GM12878 (cell line): ENCODE data around the gene TAF4.

Source experiments
- TAF1 ChIP-seq: IDR thresholded peaks from 2 replicates; pipeline ENCODE4 v1.6.1; 2011; ENCODE audit warnings: mild to moderate bottlenecking, low read depth, low read length, borderline replicate concordance
- TF ChIP-seq, protein P1 (sequence below): fragments of 450-650 bp; IDR thresholded peaks from 2 replicates; pipeline ENCODE4 v1.6.1; 2016; ENCODE audit warnings: mild to moderate bottlenecking
- TF ChIP-seq, protein P2 (sequence below): IDR thresholded peaks from 2 replicates; pipeline ENCODE4 v1.6.1; 2011; ENCODE audit warnings: low read depth, mild to moderate bottlenecking, low read length, moderate library complexity, borderline replicate concordance; ENCODE audit errors: extremely low read depth

DNA sequence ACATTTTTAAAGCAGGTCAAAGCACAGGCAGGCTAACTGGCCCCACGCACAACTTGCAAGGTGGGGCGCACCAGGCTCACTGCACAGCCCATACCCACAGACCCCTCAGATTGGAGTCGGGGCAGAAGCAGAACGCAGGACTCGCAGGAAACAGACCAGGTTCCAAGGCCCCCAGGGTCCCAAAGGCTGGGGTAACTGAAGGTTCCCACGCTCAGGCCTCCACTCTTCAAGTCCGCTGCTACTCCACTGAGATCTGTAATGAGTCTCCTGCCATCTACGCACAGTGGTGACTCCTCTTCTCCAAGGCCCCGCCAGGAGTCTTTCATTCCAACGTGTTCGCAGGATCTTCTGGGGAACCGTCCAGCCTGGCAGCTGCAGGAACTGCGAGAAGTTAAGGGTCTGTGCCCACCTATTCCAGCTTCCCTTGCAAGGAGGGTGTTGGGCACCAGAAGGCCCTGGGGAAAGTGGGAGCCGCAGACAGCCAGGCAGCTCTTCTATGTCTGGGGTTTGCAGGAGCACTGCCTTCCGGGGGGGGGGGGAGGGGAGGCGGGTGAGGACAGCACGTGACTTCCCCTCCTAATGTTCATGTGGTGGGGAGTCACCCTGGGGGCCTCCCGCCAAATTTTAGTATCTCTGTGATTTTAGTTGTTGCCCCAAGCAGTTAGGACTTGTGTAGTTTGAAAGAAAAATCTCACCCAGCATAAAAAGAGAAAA, 2.0 kb upstream of the TAF4 start:
- TF ChIP-seq TAF1: no peak
- TF ChIP-seq, protein P1, sequence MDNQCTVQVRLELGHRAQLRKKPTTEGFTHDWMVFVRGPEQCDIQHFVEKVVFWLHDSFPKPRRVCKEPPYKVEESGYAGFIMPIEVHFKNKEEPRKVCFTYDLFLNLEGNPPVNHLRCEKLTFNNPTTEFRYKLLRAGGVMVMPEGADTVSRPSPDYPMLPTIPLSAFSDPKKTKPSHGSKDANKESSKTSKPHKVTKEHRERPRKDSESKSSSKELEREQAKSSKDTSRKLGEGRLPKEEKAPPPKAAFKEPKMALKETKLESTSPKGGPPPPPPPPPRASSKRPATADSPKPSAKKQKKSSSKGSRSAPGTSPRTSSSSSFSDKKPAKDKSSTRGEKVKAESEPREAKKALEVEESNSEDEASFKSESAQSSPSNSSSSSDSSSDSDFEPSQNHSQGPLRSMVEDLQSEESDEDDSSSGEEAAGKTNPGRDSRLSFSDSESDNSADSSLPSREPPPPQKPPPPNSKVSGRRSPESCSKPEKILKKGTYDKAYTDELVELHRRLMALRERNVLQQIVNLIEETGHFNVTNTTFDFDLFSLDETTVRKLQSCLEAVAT: no peak
- TF ChIP-seq, protein P2, sequence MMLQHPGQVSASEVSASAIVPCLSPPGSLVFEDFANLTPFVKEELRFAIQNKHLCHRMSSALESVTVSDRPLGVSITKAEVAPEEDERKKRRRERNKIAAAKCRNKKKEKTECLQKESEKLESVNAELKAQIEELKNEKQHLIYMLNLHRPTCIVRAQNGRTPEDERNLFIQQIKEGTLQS: no peak
